ENCODE data around the gene FAM237A. TPM values are rescaled to one million over a fixed set of nuclear protein-coding genes. Genes with fewer than 3 reads are reported as not detected.

The FAM237A gene
- total and polyA plus RNA-seq, 4 donors = not detected

DNA sequence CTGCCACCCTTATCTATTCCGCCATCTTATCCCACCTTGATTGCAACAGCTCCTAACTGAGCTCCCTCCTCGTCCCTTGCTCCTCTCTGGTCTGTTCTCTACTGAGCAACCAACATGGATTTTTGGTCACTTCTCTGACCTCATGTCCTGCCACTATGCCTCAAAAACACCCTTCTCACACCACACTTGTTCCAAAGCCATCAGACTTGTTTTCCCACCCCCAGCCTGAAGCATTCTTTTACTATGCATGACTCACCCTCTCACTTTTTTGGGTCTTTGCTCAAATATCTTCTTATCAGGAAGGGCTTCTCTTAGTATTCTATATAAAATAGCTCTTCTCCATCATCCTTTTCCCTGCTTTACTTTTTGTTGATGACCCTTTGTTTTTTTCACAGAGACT is 2.7 kb upstream of the FAM237A start:
- Histone ChIP-seq H3K4me1 (ENCODE audit: control insufficient read depth in 4 of 4, insufficient read depth in 4 of 4, low read length in 3 of 4) (peaks cover 0 to 3% (median 0%) of the 10 kb centered on the region in 4 donors), H3K27ac (ENCODE audit: low read depth in 1 of 2, low read length in 2 of 2) (no peak overlapping the region), H3K4me3 (ENCODE audit: low read depth in 1 of 3, low read length in 3 of 3) (no peak overlapping the region), H3K36me3 (ENCODE audit: control insufficient read depth in 4 of 4, insufficient read depth in 3 of 4, low read depth in 1 of 4, low read length in 3 of 4) (no peaks in the 10 kb centered on the region), H3K9ac (ENCODE audit: low read depth in 1 of 2, low read length in 2 of 2) (no peak overlapping the region), H3K27me3 (ENCODE audit: control insufficient read depth in 4 of 4, insufficient read depth in 4 of 4, low read length in 3 of 4) (peaks cover 0 to 7% (median 2%) of the 10 kb centered on the region in 4 donors), H3K9me3 (ENCODE audit: control insufficient read depth in 4 of 4, low read length in 3 of 4) (peaks cover 0 to 2% (median 0%) of the 10 kb centered on the region in 4 donors)
- TF ChIP-seq RAD21 (IDR thresholded peaks at IDR 0.05) (no peak), NR2F2 (IDR thresholded peaks at IDR 0.05) (no peak), JUND (IDR thresholded peaks at IDR 0.05) (no peak), RXRA (IDR thresholded peaks at IDR 0.05) (no peak), GABPA (IDR thresholded peaks at IDR 0.05 in 1 of 2, conservative IDR thresholded peaks at IDR 0.05 in 1 of 2) (no peak), YY1 (IDR thresholded peaks at IDR 0.05) (no peak), FOXA1 (IDR thresholded peaks at IDR 0.05) (no peak), HNF4G (IDR thresholded peaks at IDR 0.05) (no peak), SP1 (IDR thresholded peaks at IDR 0.05) (no peak), TAF1 (conservative IDR thresholded peaks at IDR 0.05) (no peak), FOXA2 (IDR thresholded peaks at IDR 0.05) (no peak), HNF4A (conservative IDR thresholded peaks at IDR 0.05) (no peak), EGR1 (IDR thresholded peaks at IDR 0.05; ENCODE audit: low read depth in 2 of 2) (no peak)
- TF ChIP-seq, protein P1, sequence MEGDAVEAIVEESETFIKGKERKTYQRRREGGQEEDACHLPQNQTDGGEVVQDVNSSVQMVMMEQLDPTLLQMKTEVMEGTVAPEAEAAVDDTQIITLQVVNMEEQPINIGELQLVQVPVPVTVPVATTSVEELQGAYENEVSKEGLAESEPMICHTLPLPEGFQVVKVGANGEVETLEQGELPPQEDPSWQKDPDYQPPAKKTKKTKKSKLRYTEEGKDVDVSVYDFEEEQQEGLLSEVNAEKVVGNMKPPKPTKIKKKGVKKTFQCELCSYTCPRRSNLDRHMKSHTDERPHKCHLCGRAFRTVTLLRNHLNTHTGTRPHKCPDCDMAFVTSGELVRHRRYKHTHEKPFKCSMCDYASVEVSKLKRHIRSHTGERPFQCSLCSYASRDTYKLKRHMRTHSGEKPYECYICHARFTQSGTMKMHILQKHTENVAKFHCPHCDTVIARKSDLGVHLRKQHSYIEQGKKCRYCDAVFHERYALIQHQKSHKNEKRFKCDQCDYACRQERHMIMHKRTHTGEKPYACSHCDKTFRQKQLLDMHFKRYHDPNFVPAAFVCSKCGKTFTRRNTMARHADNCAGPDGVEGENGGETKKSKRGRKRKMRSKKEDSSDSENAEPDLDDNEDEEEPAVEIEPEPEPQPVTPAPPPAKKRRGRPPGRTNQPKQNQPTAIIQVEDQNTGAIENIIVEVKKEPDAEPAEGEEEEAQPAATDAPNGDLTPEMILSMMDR (IDR thresholded peaks at IDR 0.05; ENCODE audit: low read depth, low read length, missing input control) = no peak
- TF ChIP-seq, protein P2, sequence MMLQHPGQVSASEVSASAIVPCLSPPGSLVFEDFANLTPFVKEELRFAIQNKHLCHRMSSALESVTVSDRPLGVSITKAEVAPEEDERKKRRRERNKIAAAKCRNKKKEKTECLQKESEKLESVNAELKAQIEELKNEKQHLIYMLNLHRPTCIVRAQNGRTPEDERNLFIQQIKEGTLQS (IDR thresholded peaks at IDR 0.05) = no peak
- TF ChIP-seq, protein P3, sequence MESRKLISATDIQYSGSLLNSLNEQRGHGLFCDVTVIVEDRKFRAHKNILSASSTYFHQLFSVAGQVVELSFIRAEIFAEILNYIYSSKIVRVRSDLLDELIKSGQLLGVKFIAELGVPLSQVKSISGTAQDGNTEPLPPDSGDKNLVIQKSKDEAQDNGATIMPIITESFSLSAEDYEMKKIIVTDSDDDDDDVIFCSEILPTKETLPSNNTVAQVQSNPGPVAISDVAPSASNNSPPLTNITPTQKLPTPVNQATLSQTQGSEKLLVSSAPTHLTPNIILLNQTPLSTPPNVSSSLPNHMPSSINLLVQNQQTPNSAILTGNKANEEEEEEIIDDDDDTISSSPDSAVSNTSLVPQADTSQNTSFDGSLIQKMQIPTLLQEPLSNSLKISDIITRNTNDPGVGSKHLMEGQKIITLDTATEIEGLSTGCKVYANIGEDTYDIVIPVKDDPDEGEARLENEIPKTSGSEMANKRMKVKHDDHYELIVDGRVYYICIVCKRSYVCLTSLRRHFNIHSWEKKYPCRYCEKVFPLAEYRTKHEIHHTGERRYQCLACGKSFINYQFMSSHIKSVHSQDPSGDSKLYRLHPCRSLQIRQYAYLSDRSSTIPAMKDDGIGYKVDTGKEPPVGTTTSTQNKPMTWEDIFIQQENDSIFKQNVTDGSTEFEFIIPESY (IDR thresholded peaks at IDR 0.05) = no peak
- WGBS = 25% methylated on average over 2 of the region's 2 CpGs
- DNase-seq (ENCODE audit: low spot score) = no peak

DNA sequence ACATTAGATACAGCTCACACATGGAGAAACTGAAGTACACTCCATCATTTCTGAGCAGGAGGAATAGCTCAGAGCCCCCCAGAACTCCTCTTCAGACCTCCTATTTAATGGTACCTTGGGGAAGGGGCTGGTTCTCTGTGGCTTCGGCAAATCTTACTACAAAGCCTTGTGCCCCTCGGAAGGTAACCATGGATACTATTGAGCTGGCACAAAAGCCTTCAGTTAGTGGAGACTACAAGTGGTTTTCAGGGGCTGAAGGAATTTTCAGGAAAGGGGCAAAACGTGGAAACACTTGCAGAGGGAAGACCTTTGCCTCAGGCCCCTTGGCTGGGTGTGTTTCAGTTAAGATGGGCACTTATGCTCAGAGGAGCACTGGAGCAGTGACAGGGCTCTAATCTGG is 1.1 kb upstream of the FAM237A start:
- H3K27ac ChIP-seq (ENCODE audit: low read depth in 1 of 2, low read length in 2 of 2) = no peak overlapping the region
- TF ChIP-seq FOXA1 (IDR thresholded peaks at IDR 0.05) (no peak), JUND (IDR thresholded peaks at IDR 0.05) (no peak), YY1 (IDR thresholded peaks at IDR 0.05) (no peak), HNF4A (conservative IDR thresholded peaks at IDR 0.05) (no peak), RXRA (IDR thresholded peaks at IDR 0.05) (no peak), EGR1 (IDR thresholded peaks at IDR 0.05; ENCODE audit: low read depth in 2 of 2) (no peak), HNF4G (IDR thresholded peaks at IDR 0.05) (no peak), GABPA (IDR thresholded peaks at IDR 0.05 in 1 of 2, conservative IDR thresholded peaks at IDR 0.05 in 1 of 2) (no peak)
- DNase-seq (ENCODE audit: low spot score) = no peak
- peaks cover 0 to 2% (median 0%) of the 10 kb centered on the region in 4 donors for H3K9me3 ChIP-seq (ENCODE audit: control insufficient read depth in 4 of 4, low read length in 3 of 4)
- no peak overlapping the region for H3K9ac ChIP-seq (ENCODE audit: low read depth in 1 of 2, low read length in 2 of 2)
- no peak overlapping the region for H3K4me3 ChIP-seq (ENCODE audit: low read depth in 1 of 3, low read length in 3 of 3)
- peaks cover 0 to 7% (median 2%) of the 10 kb centered on the region in 4 donors for H3K27me3 ChIP-seq (ENCODE audit: control insufficient read depth in 4 of 4, insufficient read depth in 4 of 4, low read length in 3 of 4)
- WGBS = 41% methylated on average over 3 of the region's 3 CpGs
- no peaks in the 10 kb centered on the region for H3K36me3 ChIP-seq (ENCODE audit: control insufficient read depth in 4 of 4, insufficient read depth in 3 of 4, low read depth in 1 of 4, low read length in 3 of 4)
- H3K4me1 ChIP-seq (ENCODE audit: control insufficient read depth in 4 of 4, insufficient read depth in 4 of 4, low read length in 3 of 4) = peaks cover 0 to 3% (median 0%) of the 10 kb centered on the region in 4 donors

Measured in liver (tissue), 9 donors.